ENCODE results near the gene NUP62. TPM values are rescaled to one million over a fixed set of nuclear protein-coding genes. Genes with fewer than 3 reads are reported as not detected.

Gene NUP62
- polyA plus RNA-seq, 1 of the 3 experiments (the other 2 are of a cell fraction), result 16.2 TPM

GRCh38 chr19:49952479-49952836, 23.2 kb upstream of the NUP62 start:
- Histone ChIP-seq H2AFZ (ENCODE audit: low read depth) (no peak overlapping the region), H4K20me1 (ENCODE audit: insufficient read depth) (no peaks in the 10 kb centered on the region), H3K9me3 (no peaks in the 10 kb centered on the region), H3K4me3 (ENCODE audit: low read depth in 2 of 2, low read length in 1 of 2) (no peak overlapping the region), H3F3A (replicated peaks; ENCODE audit: insufficient read depth) (no peaks in the 10 kb centered on the region), H3K79me2 (ENCODE audit: insufficient read depth) (no peaks in the 10 kb centered on the region), H3K9me2 (no peaks in the 10 kb centered on the region), H3K36me3 (replicated peaks in 1 of 2; ENCODE audit: control insufficient read depth in 1 of 2, insufficient read depth in 2 of 2, low read length in 1 of 2) (no peaks in the 10 kb centered on the region), H3K27me3 (ENCODE audit: insufficient read depth) (peaks cover 69% of the 10 kb centered on the region), H3K4me2 (no peak overlapping the region), H3K27ac (ENCODE audit: low read depth in 2 of 2, low read length in 1 of 2) (no peak overlapping the region), H3K9ac (no peak overlapping the region), H3K4me1 (ENCODE audit: control insufficient read depth in 1 of 2, insufficient read depth in 2 of 2, low read depth in 1 of 2, low read length in 1 of 2) (no peaks in the 10 kb centered on the region)
- TF ChIP-seq EP300 (IDR thresholded peaks at IDR 0.05; ENCODE audit: borderline replicate concordance in 1 of 2, low read depth in 1 of 2, low read length in 1 of 2) (no peak), SIN3A (IDR thresholded peaks at IDR 0.05; ENCODE audit: borderline replicate concordance, low read depth, low read length) (no peak), GABPA (IDR thresholded peaks at IDR 0.05; ENCODE audit: low read depth) (no peak), JUND (IDR thresholded peaks at IDR 0.05) (no peak), RCOR1 (IDR thresholded peaks at IDR 0.05; ENCODE audit: low read length) (no peak), RFX5 (IDR thresholded peaks at IDR 0.05; ENCODE audit: low read length) (no peak), TAF1 (IDR thresholded peaks at IDR 0.05; ENCODE audit: borderline replicate concordance, low read depth, low read length) (no peak), RXRA (IDR thresholded peaks at IDR 0.05; ENCODE audit: borderline replicate concordance, low read depth) (no peak), SMC3 (IDR thresholded peaks at IDR 0.05; ENCODE audit: low read depth, low read length) (no peak), EZH2phosphoT487 (IDR thresholded peaks at IDR 0.05; ENCODE audit: borderline replicate concordance, low read depth) (no peak), CTCF (IDR thresholded peaks at IDR 0.05) (no peak), FOXM1 (IDR thresholded peaks at IDR 0.05; ENCODE audit: low read depth) (no peak), TEAD4 (IDR thresholded peaks at IDR 0.05; ENCODE audit: borderline replicate concordance, insufficient read depth) (no peak), FOXJ3 (CRISPR knock-in tag; IDR thresholded peaks at IDR 0.05) (no peak), MEF2A (IDR thresholded peaks at IDR 0.05; ENCODE audit: borderline replicate concordance, low read depth) (no peak), ELF1 (IDR thresholded peaks at IDR 0.05) (no peak), POLR2AphosphoS5 (IDR thresholded peaks at IDR 0.05; ENCODE audit: low read depth, low read length) (no peak)
- DNase-seq, result no peak
- ChIA-PET CTCF (interaction anchor here (1.2 to 3.5 kb wide), 2 partner anchors 14 to 30 kb away, joined by 4 to 13 read pairs; no protein-coding TSS in a partner anchor), POLR2A (no interaction called here)

GRCh38 chr19:49951806-49952478, 22.6 kb upstream of the NUP62 start:
- no peak overlapping the region for H3K4me3 ChIP-seq (ENCODE audit: low read depth in 2 of 2, low read length in 1 of 2)
- no peak overlapping the region for H3K4me2 ChIP-seq
- peaks cover 71% of the 10 kb centered on the region for H3K27me3 ChIP-seq (ENCODE audit: insufficient read depth)
- no peaks in the 10 kb centered on the region for H4K20me1 ChIP-seq (ENCODE audit: insufficient read depth)
- TF ChIP-seq JUND (IDR thresholded peaks at IDR 0.05) (no peak), EP300 (IDR thresholded peaks at IDR 0.05; ENCODE audit: borderline replicate concordance in 1 of 2, low read depth in 1 of 2, low read length in 1 of 2) (no peak), MXI1 (IDR thresholded peaks at IDR 0.05; ENCODE audit: low read depth, low read length) (no peak), TEAD4 (IDR thresholded peaks at IDR 0.05; ENCODE audit: borderline replicate concordance, insufficient read depth) (no peak)
- ChIA-PET POLR2A (no interaction called here), CTCF (interaction anchor here (1.2 to 3.5 kb wide), 2 partner anchors 14 to 31 kb away, joined by 4 to 13 read pairs; no protein-coding TSS in a partner anchor)
- no peak for DNase-seq
- no peaks in the 10 kb centered on the region for H3K9me3 ChIP-seq
- H3K9me2 ChIP-seq, result no peaks in the 10 kb centered on the region
- H3F3A ChIP-seq (replicated peaks; ENCODE audit: insufficient read depth), result no peaks in the 10 kb centered on the region
- H3K27ac ChIP-seq (ENCODE audit: low read depth in 2 of 2, low read length in 1 of 2), result no peak overlapping the region
- no peak overlapping the region for H3K9ac ChIP-seq
- H3K79me2 ChIP-seq (ENCODE audit: insufficient read depth), result no peaks in the 10 kb centered on the region
- no peaks in the 10 kb centered on the region for H3K36me3 ChIP-seq (replicated peaks in 1 of 2; ENCODE audit: control insufficient read depth in 1 of 2, insufficient read depth in 2 of 2, low read length in 1 of 2)
- H3K4me1 ChIP-seq (ENCODE audit: control insufficient read depth in 1 of 2, insufficient read depth in 2 of 2, low read depth in 1 of 2, low read length in 1 of 2), result no peaks in the 10 kb centered on the region
- H2AFZ ChIP-seq (ENCODE audit: low read depth), result no peak overlapping the region
- 49% methylated on average over 7 of the region's 9 CpGs for WGBS (ENCODE audit: low lambda C conversion rate)

Data from SK-N-SH (cell line).